B cell (primary cell): ENCODE measurements around the gene TRANK1. TPM values are rescaled to one million over a fixed set of nuclear protein-coding genes. Genes with fewer than 3 reads are reported as not detected.

Experiments used
- ATAC-seq: fragments of 200-7000 bp; cut with Tn5 transposase; one replicate; pipeline ENCODE4 v1.10.0; 2021; ENCODE audit warnings: low read depth, mild to moderate bottlenecking, moderate number of reproducible peaks, moderate library complexity
- CTCF ChIA-PET: fragments of 350-600 bp; sonication (Branson Sonifier 250); formaldehyde crosslinking; loops from one replicate; lab custom pipeline; 2021; ENCODE audit warnings: antibody characterized with exemption, inconsistent platforms; lab: Charles Lee
- POLR2A ChIA-PET: fragments of 350-600 bp; sonication (Branson Sonifier 250); formaldehyde crosslinking; loops from one replicate; lab custom pipeline; 2021; ENCODE audit warnings: antibody characterized with exemption; lab: Charles Lee
- DNase-seq: peaks from one replicate; pipeline ENCODE4 v3.0.0; 2013
- H2AFZ ChIP-seq: 2 replicates; pipeline ENCODE4 v1.6.1; 2012; ENCODE audit warnings: mild to moderate bottlenecking, low read depth, low read length; ENCODE audit not compliant: insufficient read depth, poor library complexity, severe bottlenecking
- H3K27ac ChIP-seq, 2 donors: 1 replicate in 1 of 2; 2 replicates in 1 of 2; pipeline ENCODE4 v1.5.1; 2012 to 2013; ENCODE audit warnings: low read length in 2 of 2, mild to moderate bottlenecking in 2 of 2, moderate library complexity in 1 of 2
- H3K27me3 ChIP-seq, 4 experiments: fragments of 200-600 bp in 1 of 4; sonication (generic) in 1 of 4; replicated peaks in 1 of 4; 1 replicate in 2 of 4; 2 replicates in 2 of 4; pipeline versions ENCODE4 v1.6.1 to v1.7.0; 2013 to 2016; ENCODE audit warnings: low read length in 3 of 4, mild to moderate bottlenecking in 2 of 4, mixed read lengths in 1 of 4, moderate library complexity in 1 of 4; ENCODE audit not compliant: insufficient read depth in 4 of 4, control insufficient read depth in 3 of 4; ENCODE audit errors: control extremely low read depth in 1 of 4
- H3K36me3 ChIP-seq, 2 experiments: replicated peaks in 1 of 2; 1 replicate in 1 of 2; 2 replicates in 1 of 2; pipeline versions ENCODE4 v1.6.1 to v1.7.1; 2013; ENCODE audit warnings: low read length in 1 of 2; ENCODE audit not compliant: insufficient read depth in 2 of 2, control insufficient read depth in 1 of 2; ENCODE audit errors: control extremely low read depth in 1 of 2, extremely low read depth in 1 of 2
- H3K4me1 ChIP-seq, 2 donors: fragments of 200-600 bp in 1 of 2; sonication (generic) in 1 of 2; 1 replicate in 1 of 2; 2 replicates in 1 of 2; pipeline versions ENCODE4 v1.5.1 to v1.6.1; 2013 to 2017; ENCODE audit warnings: low read length in 2 of 2; ENCODE audit not compliant: control insufficient read depth in 2 of 2, insufficient read depth in 2 of 2
- H3K4me2 ChIP-seq: replicated peaks from 2 replicates; pipeline ENCODE3; 2012; ENCODE audit warnings: mild to moderate bottlenecking, low read depth, low read length; ENCODE audit not compliant: poor library complexity, severe bottlenecking
- H3K4me3 ChIP-seq, 5 experiments: fragments of 200-600 bp in 1 of 5; sonication (generic) in 1 of 5; 1 replicate in 3 of 5; 2 replicates in 2 of 5; pipeline versions ENCODE4 v1.5.1 to v1.7.0; 2011 to 2016; ENCODE audit warnings: low read length in 4 of 5, mild to moderate bottlenecking in 4 of 5, low read depth in 2 of 5, control low read depth in 1 of 5, moderate library complexity in 1 of 5; ENCODE audit not compliant: insufficient read depth in 1 of 5; ENCODE audit errors: control extremely low read depth in 1 of 5, extremely low read depth in 1 of 5
- H3K79me2 ChIP-seq: fragments of 200-600 bp; sonication (generic); one replicate; pipeline ENCODE4 v1.6.0; 2016; ENCODE audit warnings: low read length; ENCODE audit not compliant: control insufficient read depth, insufficient read depth
- H3K9ac ChIP-seq: fragments of 200-600 bp; sonication (generic); 2 replicates; pipeline ENCODE4 v1.6.1; 2017; ENCODE audit warnings: mild to moderate bottlenecking, low read length, moderate library complexity
- H3K9me3 ChIP-seq, 3 donors: one replicate each; pipeline versions ENCODE4 v1.6.1 to v1.7.1; 2013; ENCODE audit warnings: low read length in 2 of 3; ENCODE audit not compliant: control insufficient read depth in 2 of 3, insufficient read depth in 1 of 3; ENCODE audit errors: control extremely low read depth in 1 of 3
- H4K20me1 ChIP-seq: 2 replicates; pipeline ENCODE4 v1.6.0; 2012; ENCODE audit warnings: mild to moderate bottlenecking, low read length; ENCODE audit not compliant: insufficient read depth, control insufficient read depth, poor library complexity, severe bottlenecking
- H3K27ac Mint-ChIP-seq: one replicate; pipeline ENCODE4 v1.8.0; 2021; ENCODE audit warnings: mixed read lengths
- H3K27me3 Mint-ChIP-seq: one replicate; pipeline ENCODE4 v1.8.0; 2021; ENCODE audit warnings: mixed read lengths
- H3K4me1 Mint-ChIP-seq: one replicate; pipeline ENCODE4 v1.8.0; 2021; ENCODE audit warnings: mixed read lengths
- H3K4me3 Mint-ChIP-seq: one replicate; pipeline ENCODE4 v1.8.0; 2021; ENCODE audit warnings: mixed read lengths
- H3K9me3 Mint-ChIP-seq: one replicate; pipeline ENCODE4 v1.8.0; 2022; ENCODE audit warnings: mixed read lengths; ENCODE audit not compliant: insufficient read depth
- CTCF ChIP-seq: fragments of 200-600 bp; IDR thresholded peaks from one replicate; pipeline ENCODE4 v1.8.0; 2022; ENCODE audit warnings: antibody characterized with exemption, mild to moderate bottlenecking
- EZH2 ChIP-seq: IDR thresholded peaks from 2 replicates; pipeline ENCODE4 v1.6.1; 2012; ENCODE audit warnings: borderline replicate concordance, low read depth, mild to moderate bottlenecking, moderate library complexity, low read length; ENCODE audit not compliant: insufficient read depth, poor library complexity, severe bottlenecking
- WGBS: methylation state at CpG from one replicate; pipeline ENCODE4 v1.1.5; 2013; ENCODE audit warnings: missing lambda C conversion rate; ENCODE audit not compliant: insufficient coverage; 5-methylcytosine and 5-hydroxymethylcytosine counted together
- intact Hi-C: fragments of 100-400 bp; cut with micrococcal nuclease; formaldehyde crosslinking; loops from one replicate; pipeline ENCODE4 v1.10.0; 2022
- polyA plus RNA-seq: library from polyadenylated mRNA; depleted of rRNA; stranded (reverse); fragments of >200 nt; gene quantifications from 2 replicates; pipeline ENCODE4 v1.2.3, GENCODE V29; 2012
- total RNA-seq, 2 donors: library from RNA; stranded (reverse); fragments of 120-200 nt in 1 of 2; gene quantifications; 1 replicate in 1 of 2; 2 replicates in 1 of 2; pipeline versions ENCODE4 v1.2.3 to v1.2.4, GENCODE V29; 2013 to 2022

The TRANK1 gene
- total and polyA plus RNA-seq, 2 donors (not counting 1 experiment from before 2014, with no cell fraction given), result 20.8 to 147 TPM

- H2AFZ ChIP-seq, result no peak overlapping the region
- ChIA-PET POLR2A (interaction anchor here (0.6 to 3.4 kb wide), 7 partner anchors 9 to 100 kb away, joined by 3 to 15 read pairs (median 6); partner anchors contain the start of genes EPM2AIP1, MLH1 and TRANK1), CTCF (interaction anchor here (1.3 to 9.2 kb wide), 11 partner anchors 12 to 100 kb away, joined by 3 to 90 read pairs (median 11); partner anchors contain the start of genes EPM2AIP1, MLH1 and TRANK1)
- Mint-ChIP-seq H3K4me1 (peaks cover 86% of the 10 kb centered on the region), H3K27me3 (no peaks in the 10 kb centered on the region), H3K9me3 (no peaks in the 10 kb centered on the region), H3K27ac (peak overlapping the region; percentile 97), H3K4me3 (peak overlapping the region; percentile 87)
- ATAC-seq, result no peak
- WGBS, result 65% methylated on average over 5 of the region's 12 CpGs
- no peaks in the 10 kb centered on the region for H3K9me3 ChIP-seq
- H3K36me3 ChIP-seq, result peaks cover 3 to 56% of the 10 kb centered on the region in 2 experiments
- peak overlapping the region in 1 of 5 experiments; percentile 56 for H3K4me3 ChIP-seq
- TF ChIP-seq EZH2 (no peak), CTCF (no peak)
- intact Hi-C loops, result loop anchor here (1.0 to 2.0 kb wide), 4 partner anchors 20 to 100 kb away; partner anchors contain the start of genes EPM2AIP1, MLH1 and TRANK1
- H3K27ac ChIP-seq, result peak overlapping the region; percentile 84 to 97
- peaks cover 73% of the 10 kb centered on the region for H3K79me2 ChIP-seq
- peak overlapping the region; percentile 77 for H3K4me2 ChIP-seq
- no peak for DNase-seq
- peaks cover 78% of the 10 kb centered on the region in 2 donors for H3K4me1 ChIP-seq
- peak overlapping the region; percentile 53 for H3K9ac ChIP-seq
- no peaks in the 10 kb centered on the region for H4K20me1 ChIP-seq
- no peaks in the 10 kb centered on the region for H3K27me3 ChIP-seq
Measured at GRCh38 chr3:36892457-36893136, 52.3 kb downstream of the TRANK1 start.
